K562 (cell line): ENCODE measurements around the gene GNG7. TPM values are rescaled to one million over a fixed set of nuclear protein-coding genes. Genes with fewer than 3 reads are reported as not detected.

ENCODE experiments used
- CTCF ChIP-seq, 3 experiments: IDR thresholded peaks in 2 of 3; conservative IDR thresholded peaks in 1 of 3; 2 replicates each; pipeline ENCODE4 v1.5.1; 2011 to 2012; ENCODE audit warnings: low read length in 3 of 3, mild to moderate bottlenecking in 3 of 3, control low read depth in 2 of 3, improper control_type of control experiment in 1 of 3, inconsistent platforms in 1 of 3, low read depth in 1 of 3, mixed read lengths in 1 of 3, moderate library complexity in 1 of 3; ENCODE audit not compliant: insufficient read depth in 2 of 3
- ELF2 ChIP-seq: fragments of 250-450 bp; sonication (Bioruptor Pico); IDR thresholded peaks from 2 replicates; pipeline ENCODE4 v1.5.0; 2021; ENCODE audit warnings: mild to moderate bottlenecking
- IRF2 ChIP-seq: sonication (generic); formaldehyde crosslinking; IDR thresholded peaks from 2 replicates; pipeline ENCODE4 v1.8.1; 2022; ENCODE audit warnings: mild to moderate bottlenecking, missing genetic modification reagents
- MXD1 ChIP-seq: fragments of 250-450 bp; sonication (Bioruptor Pico); IDR thresholded peaks from 2 replicates; pipeline ENCODE4 v1.8.0; 2021; ENCODE audit warnings: borderline replicate concordance, mild to moderate bottlenecking, moderate library complexity; ENCODE audit not compliant: poor library complexity, severe bottlenecking
- PATZ1 ChIP-seq: fragments of 250-450 bp; sonication (Bioruptor Pico); IDR thresholded peaks from 2 replicates; pipeline ENCODE4 v1.5.0; 2020; ENCODE audit warnings: mild to moderate bottlenecking, borderline replicate concordance
- POLR2G ChIP-seq: fragments of 200-400 bp; formaldehyde crosslinking; IDR thresholded peaks from 2 replicates; pipeline ENCODE4 v1.6.1; 2017; ENCODE audit warnings: low read depth, mild to moderate bottlenecking, antibody characterized with exemption, low read length, moderate library complexity
- RAD51 ChIP-seq: fragments of 450-650 bp; IDR thresholded peaks from 2 replicates; pipeline ENCODE4 v1.7.1; 2016; ENCODE audit warnings: low read depth, mild to moderate bottlenecking, borderline replicate concordance
- STAT6 ChIP-seq: sonication (generic); formaldehyde crosslinking; IDR thresholded peaks from 2 replicates; pipeline ENCODE4 v1.8.1; 2023; ENCODE audit warnings: mild to moderate bottlenecking, missing genetic modification reagents
- TOE1 ChIP-seq, 2 experiments: fragments of 450-650 bp in 1 of 2; sonication (generic) in 1 of 2; formaldehyde crosslinking in 1 of 2; IDR thresholded peaks; 2 replicates each; pipeline versions ENCODE4 v1.7.1 to v1.8.0; 2016 to 2022; ENCODE audit warnings: borderline replicate concordance in 2 of 2, mild to moderate bottlenecking in 2 of 2, antibody characterized with exemption in 1 of 2, inconsistent platforms in 1 of 2, low read depth in 1 of 2, missing genetic modification reagents in 1 of 2, moderate library complexity in 1 of 2
- USF1 ChIP-seq: sonication (generic); formaldehyde crosslinking; IDR thresholded peaks from 2 replicates; pipeline ENCODE4 v1.9.0; 2022; ENCODE audit warnings: mild to moderate bottlenecking, missing genetic modification reagents
- ZNF57 ChIP-seq: fragments of 450-650 bp; formaldehyde crosslinking; IDR thresholded peaks from 2 replicates; pipeline ENCODE4 v1.4.0; 2020; ENCODE audit warnings: mild to moderate bottlenecking, moderate library complexity
- polyA plus RNA-seq, 8 experiments: library from polyadenylated mRNA; depleted of rRNA in 4 of 8; stranded (reverse) in 5 of 8; unstranded in 3 of 8; fragments of >200 nt; fragmentation: Nextera tagmentation in 2 of 8; fragmentation: Illumina TruSeq in 1 of 8; extraction: Ambion mirVana in 2 of 8; extraction: Trizol in 1 of 8; gene quantifications; 2 replicates each; pipeline versions ENCODE4 v1.2.1 to v1.2.3, GENCODE V29; 2011 to 2014; ENCODE audit warnings: inconsistent platforms in 1 of 8, missing spikeins in 1 of 8
- total RNA-seq, 7 experiments: library from RNA; depleted of rRNA in 6 of 7; stranded (reverse); fragments of >200 nt in 6 of 7; fragmentation: Illumina TruSeq in 2 of 7; extraction: Trizol in 2 of 7; gene quantifications; 2 replicates each; pipeline versions ENCODE4 v1.2.1 to v1.2.3, GENCODE V29; 2011 to 2021; ENCODE audit warnings: low replicate concordance in 1 of 7

Gene GNG7
- total and polyA plus RNA-seq, 9 of the 15 experiments (the other 6 are each of a cell fraction or from before 2014, with no cell fraction given), result 0.01 to 0.20 (median 0.06) TPM; not detected in 1

GRCh38 chr19:2728783-2729387 is 26.4 kb upstream of the GNG7 start (continued):
- TF ChIP-seq CTCF (IDR thresholded peaks at IDR 0.05 in 2 of 3, conservative IDR thresholded peaks at IDR 0.05 in 1 of 3; ENCODE audit: insufficient read depth in 2 of 3, low read depth in 1 of 3, low read length in 3 of 3) (no peak), RAD51 (peak; percentile 91), TOE1 (IDR thresholded peaks at IDR 0.05; ENCODE audit: borderline replicate concordance) (peak; percentile 91), TOE1 (CRISPR knock-in tag; IDR thresholded peaks at IDR 0.05; ENCODE audit: borderline replicate concordance, low read depth) (no peak), IRF2 (CRISPR knock-in tag) (no peak), PATZ1 (CRISPR knock-in tag) (no peak), POLR2G (peak; percentile 63), ZNF57 (CRISPR knock-in tag) (no peak), ELF2 (CRISPR knock-in tag) (no peak), USF1 (peak; percentile 79), MXD1 (CRISPR knock-in tag) (no peak), STAT6 (no peak)
- TF ChIP-seq, all 486 proteins: peak for 10
